ENCODE data around the gene PACSIN2. TPM values are rescaled to one million over a fixed set of nuclear protein-coding genes. Genes with fewer than 3 reads are reported as not detected.

The PACSIN2 gene
- total RNA-seq, 1 experiment from 2014 or later = 224 TPM

DNA sequence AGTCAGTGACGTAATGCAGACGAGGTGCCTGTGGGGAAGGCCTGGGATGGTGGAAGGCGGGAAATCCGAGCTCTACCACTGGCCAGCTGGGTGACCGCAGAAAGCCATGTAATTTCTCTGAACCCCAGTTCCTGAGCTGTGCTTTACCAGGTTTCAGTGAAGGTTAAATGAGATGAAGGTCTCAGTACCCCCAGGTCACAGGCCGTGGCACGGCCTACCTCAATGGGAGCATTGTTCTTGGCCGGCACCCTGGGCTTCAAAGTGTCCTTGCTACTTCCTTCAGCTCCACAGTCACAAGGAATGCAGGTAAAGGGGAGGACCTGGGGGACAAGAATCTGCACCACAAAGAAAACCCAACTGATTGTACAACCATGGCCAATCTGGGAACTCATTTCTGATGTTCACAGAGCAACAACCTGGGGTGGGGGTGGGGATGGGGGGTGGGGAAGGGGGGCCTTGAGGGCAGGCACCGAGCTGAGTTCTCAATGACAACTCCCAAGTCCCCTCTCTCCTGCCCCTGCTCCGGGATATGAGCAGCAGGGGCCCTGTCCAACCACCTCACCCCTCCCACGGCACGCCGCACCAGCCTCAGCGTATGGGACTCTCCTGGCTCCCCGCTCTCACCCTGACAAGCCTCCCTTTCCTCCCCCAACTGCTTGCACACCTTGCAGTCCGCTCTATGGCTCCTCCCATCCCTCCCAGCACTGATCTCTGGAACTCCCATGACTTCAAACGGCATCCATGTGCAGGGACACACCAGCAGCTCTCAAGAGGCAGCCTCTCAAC is 98.8 kb downstream of the PACSIN2 start:
- BruUV-seq (replicated peaks) = no TSS peak
- Mint-ChIP-seq H3K27ac (ENCODE audit: unreplicated experiment) (peak overlapping the region; percentile 20), H3K27me3 (ENCODE audit: unreplicated experiment) (no peaks in the 10 kb centered on the region), H3K4me1 (ENCODE audit: low read depth, unreplicated experiment) (peaks cover 40% of the 10 kb centered on the region), H3K4me3 (ENCODE audit: low read depth, unreplicated experiment) (no peak overlapping the region), H3K9me3 (ENCODE audit: low read depth, unreplicated experiment) (no peaks in the 10 kb centered on the region), H3K36me3 (ENCODE audit: insufficient read depth, unreplicated experiment) (peaks cover 41% of the 10 kb centered on the region)
- CTCF ChIA-PET = interaction anchor here (0.7 to 0.8 kb wide), 2 partner anchors 13 to 226 kb away, joined by 3 read pairs; no protein-coding TSS in a partner anchor
- DNase-seq = no peak
- TF ChIP-seq, protein P1, sequence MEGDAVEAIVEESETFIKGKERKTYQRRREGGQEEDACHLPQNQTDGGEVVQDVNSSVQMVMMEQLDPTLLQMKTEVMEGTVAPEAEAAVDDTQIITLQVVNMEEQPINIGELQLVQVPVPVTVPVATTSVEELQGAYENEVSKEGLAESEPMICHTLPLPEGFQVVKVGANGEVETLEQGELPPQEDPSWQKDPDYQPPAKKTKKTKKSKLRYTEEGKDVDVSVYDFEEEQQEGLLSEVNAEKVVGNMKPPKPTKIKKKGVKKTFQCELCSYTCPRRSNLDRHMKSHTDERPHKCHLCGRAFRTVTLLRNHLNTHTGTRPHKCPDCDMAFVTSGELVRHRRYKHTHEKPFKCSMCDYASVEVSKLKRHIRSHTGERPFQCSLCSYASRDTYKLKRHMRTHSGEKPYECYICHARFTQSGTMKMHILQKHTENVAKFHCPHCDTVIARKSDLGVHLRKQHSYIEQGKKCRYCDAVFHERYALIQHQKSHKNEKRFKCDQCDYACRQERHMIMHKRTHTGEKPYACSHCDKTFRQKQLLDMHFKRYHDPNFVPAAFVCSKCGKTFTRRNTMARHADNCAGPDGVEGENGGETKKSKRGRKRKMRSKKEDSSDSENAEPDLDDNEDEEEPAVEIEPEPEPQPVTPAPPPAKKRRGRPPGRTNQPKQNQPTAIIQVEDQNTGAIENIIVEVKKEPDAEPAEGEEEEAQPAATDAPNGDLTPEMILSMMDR (IDR thresholded peaks at IDR 0.05; ENCODE audit: unreplicated experiment) = no peak
- intact Hi-C loops (cut with micrococcal nuclease; ENCODE audit: unreplicated experiment) = no loop called here

DNA sequence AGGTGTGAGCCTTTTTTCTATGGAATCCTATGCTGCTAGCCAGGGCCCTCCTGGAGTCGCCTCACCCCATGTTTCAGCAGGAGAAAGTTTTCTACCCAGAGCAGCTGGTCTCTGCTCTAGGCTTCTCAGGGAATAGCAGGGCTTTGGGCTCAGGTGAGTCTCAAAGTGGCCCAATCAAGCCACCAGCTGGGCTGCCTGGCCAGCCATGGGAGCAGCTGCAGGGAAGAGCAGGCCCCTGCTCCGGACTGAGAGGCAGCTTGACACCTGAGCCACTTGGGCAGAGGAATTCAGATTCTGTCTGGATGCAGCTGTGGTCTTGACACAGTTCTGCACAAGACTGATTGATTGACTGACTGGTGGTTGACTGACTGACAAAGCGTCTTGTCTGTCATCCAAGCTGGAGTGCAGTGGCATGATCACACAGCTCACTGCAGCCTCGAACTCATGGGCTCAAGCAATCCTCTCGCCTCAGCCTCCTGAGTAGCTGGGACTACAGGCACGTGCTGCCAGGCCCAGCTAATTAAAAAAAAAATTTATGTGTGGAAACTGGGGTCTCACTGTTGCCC is 100.4 kb downstream of the PACSIN2 start:
- DNase-seq = no peak
- intact Hi-C loops (cut with micrococcal nuclease; ENCODE audit: unreplicated experiment) = no loop called here
- peaks cover 49% of the 10 kb centered on the region for H3K36me3 Mint-ChIP-seq (ENCODE audit: insufficient read depth, unreplicated experiment)
- CTCF ChIA-PET = interaction anchor here (0.7 kb wide), 1 partner anchor 17 kb away, joined by 3 read pairs; no protein-coding TSS in a partner anchor
- no peaks in the 10 kb centered on the region for H3K27me3 Mint-ChIP-seq (ENCODE audit: unreplicated experiment)
- BruUV-seq (replicated peaks) = no TSS peak
- no peak overlapping the region for H3K4me3 Mint-ChIP-seq (ENCODE audit: low read depth, unreplicated experiment)
- no peak overlapping the region for H3K27ac Mint-ChIP-seq (ENCODE audit: unreplicated experiment)
- TF ChIP-seq, protein P1 (IDR thresholded peaks at IDR 0.05; ENCODE audit: unreplicated experiment) = no peak
- no peaks in the 10 kb centered on the region for H3K9me3 Mint-ChIP-seq (ENCODE audit: low read depth, unreplicated experiment)
- peaks cover 28% of the 10 kb centered on the region for H3K4me1 Mint-ChIP-seq (ENCODE audit: low read depth, unreplicated experiment)

DNA sequence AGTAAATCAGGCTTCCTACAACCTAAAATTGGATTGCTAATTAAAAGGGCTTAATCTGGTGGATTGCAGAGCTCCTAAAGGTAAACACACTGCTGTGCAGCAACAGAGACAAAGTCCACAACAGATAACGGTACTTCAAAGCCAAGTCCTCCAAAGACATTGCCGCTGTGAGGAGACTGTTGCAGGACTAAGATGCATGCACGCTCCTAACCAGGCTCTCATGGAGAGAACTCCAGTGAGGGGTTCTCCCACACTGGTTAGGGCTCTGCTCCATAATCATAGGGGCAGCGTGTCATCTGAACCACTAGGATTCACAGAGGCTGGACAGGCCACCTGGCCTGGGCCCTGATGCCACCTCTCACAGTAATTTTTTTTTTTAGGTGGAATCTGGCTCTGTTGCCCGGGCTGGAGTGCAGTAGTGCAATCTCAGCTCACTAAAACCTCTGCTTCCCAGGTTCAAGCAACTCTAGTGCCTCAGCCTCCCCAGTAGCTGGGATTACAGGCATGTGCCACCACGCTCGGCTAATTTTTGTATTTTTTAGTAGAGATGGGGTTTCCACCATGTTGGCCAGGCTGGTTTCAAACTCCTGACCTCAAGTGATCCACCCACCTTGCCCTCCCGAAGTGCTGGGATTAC is 101.0 kb downstream of the PACSIN2 start:
- Mint-ChIP-seq H3K27me3 (ENCODE audit: unreplicated experiment) (no peaks in the 10 kb centered on the region), H3K4me1 (ENCODE audit: low read depth, unreplicated experiment) (peaks cover 28% of the 10 kb centered on the region), H3K4me3 (ENCODE audit: low read depth, unreplicated experiment) (no peak overlapping the region), H3K27ac (ENCODE audit: unreplicated experiment) (no peak overlapping the region), H3K9me3 (ENCODE audit: low read depth, unreplicated experiment) (no peaks in the 10 kb centered on the region), H3K36me3 (ENCODE audit: insufficient read depth, unreplicated experiment) (peaks cover 55% of the 10 kb centered on the region)
- CTCF ChIA-PET = interaction anchor here (0.7 kb wide), 1 partner anchor 17 kb away, joined by 3 read pairs; no protein-coding TSS in a partner anchor
- TF ChIP-seq, protein P1 (IDR thresholded peaks at IDR 0.05; ENCODE audit: unreplicated experiment) = no peak
- intact Hi-C loops (cut with micrococcal nuclease; ENCODE audit: unreplicated experiment) = no loop called here
- BruUV-seq (replicated peaks) = no TSS peak
- DNase-seq = no peak

DNA sequence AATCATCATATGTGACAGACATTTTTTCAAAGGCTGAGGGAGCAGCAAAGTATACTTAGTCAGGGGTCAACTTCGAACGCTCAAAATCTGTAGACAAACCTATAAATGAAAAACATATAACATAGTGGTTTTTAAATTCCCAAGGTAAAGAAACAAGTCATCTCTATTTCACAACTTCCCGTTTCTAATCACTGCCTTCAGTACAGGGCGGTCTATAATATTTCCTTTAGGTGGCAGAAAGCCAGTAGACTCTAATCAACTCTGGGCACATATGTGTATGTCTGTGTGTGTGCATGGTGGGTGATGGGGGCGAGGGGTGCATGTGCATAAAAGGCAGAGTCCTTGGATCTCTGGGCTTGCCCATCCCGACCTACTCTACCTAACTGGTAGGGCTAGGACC is 102.9 kb downstream of the PACSIN2 start:
- no peak for DNase-seq
- intact Hi-C loops (cut with micrococcal nuclease; ENCODE audit: unreplicated experiment) = no loop called here
- Mint-ChIP-seq H3K27me3 (ENCODE audit: unreplicated experiment) (no peaks in the 10 kb centered on the region), H3K36me3 (ENCODE audit: insufficient read depth, unreplicated experiment) (peaks cover 64% of the 10 kb centered on the region), H3K9me3 (ENCODE audit: low read depth, unreplicated experiment) (no peaks in the 10 kb centered on the region), H3K27ac (ENCODE audit: unreplicated experiment) (peak overlapping the region; percentile 45), H3K4me3 (ENCODE audit: low read depth, unreplicated experiment) (no peak overlapping the region), H3K4me1 (ENCODE audit: low read depth, unreplicated experiment) (peaks cover 32% of the 10 kb centered on the region)
- TF ChIP-seq, protein P1 (IDR thresholded peaks at IDR 0.05; ENCODE audit: unreplicated experiment) = no peak
- CTCF ChIA-PET = no interaction called here
- BruUV-seq (replicated peaks) = no TSS peak

Data from Calu3 (cell line).